ENCODE results near the gene SLC22A23. TPM values are rescaled to one million over a fixed set of nuclear protein-coding genes. Genes with fewer than 3 reads are reported as not detected.

Gene SLC22A23
- total RNA-seq, 2 experiments from 2014 or later: 1.3 to 1.4 TPM

- DNase-seq: no peak
- Mint-ChIP-seq H3K27ac (no peak overlapping the region), H3K4me3 (no peak overlapping the region), H3K9me3 (no peaks in the 10 kb centered on the region), H3K4me1 (ENCODE audit: low read depth) (no peaks in the 10 kb centered on the region), H3K27me3 (ENCODE audit: low read depth) (no peaks in the 10 kb centered on the region), H3K36me3 (ENCODE audit: low read depth) (no peaks in the 10 kb centered on the region)
- intact Hi-C loops (cut with micrococcal nuclease): no loop called here
- CTCF ChIA-PET: no interaction called here
Observed at GRCh38 chr6:3296537-3296936, 160.3 kb downstream of the SLC22A23 start.

DNA sequence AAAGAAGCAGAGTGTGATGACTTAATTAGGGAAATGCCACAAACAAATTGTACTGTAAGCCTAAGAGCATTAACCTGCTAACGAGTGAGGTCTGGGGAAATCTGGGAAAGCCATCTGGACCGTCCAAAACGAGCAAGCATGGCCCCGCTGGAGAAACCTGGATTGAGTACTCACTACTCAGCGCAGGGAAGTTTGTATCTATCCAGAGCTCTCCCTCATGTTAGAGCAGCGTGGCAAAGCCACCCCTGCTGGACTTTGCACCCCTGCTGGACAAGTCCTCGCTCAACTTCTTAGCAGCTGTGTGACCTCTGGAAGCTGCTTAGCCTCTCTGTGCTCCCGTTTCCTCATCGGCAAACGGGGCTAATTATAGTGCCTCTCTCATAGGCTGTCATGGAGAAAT, 160.8 kb downstream of the SLC22A23 start:
- no peak overlapping the region for H3K4me3 Mint-ChIP-seq
- CTCF ChIA-PET: interaction anchor here (0.6 kb wide), 1 partner anchor 242 kb away, joined by 3 read pairs; no protein-coding TSS in a partner anchor
- H3K27ac Mint-ChIP-seq: no peak overlapping the region
- no peaks in the 10 kb centered on the region for H3K9me3 Mint-ChIP-seq
- DNase-seq: no peak
- no peaks in the 10 kb centered on the region for H3K4me1 Mint-ChIP-seq (ENCODE audit: low read depth)
- intact Hi-C loops (cut with micrococcal nuclease): no loop called here
- H3K36me3 Mint-ChIP-seq (ENCODE audit: low read depth): no peaks in the 10 kb centered on the region
- H3K27me3 Mint-ChIP-seq (ENCODE audit: low read depth): no peaks in the 10 kb centered on the region

GRCh38 chr6:3294921-3295871, 161.7 kb downstream of the SLC22A23 start:
- Mint-ChIP-seq H3K27ac (no peak overlapping the region), H3K4me1 (ENCODE audit: low read depth) (no peaks in the 10 kb centered on the region), H3K9me3 (no peaks in the 10 kb centered on the region), H3K36me3 (ENCODE audit: low read depth) (no peaks in the 10 kb centered on the region), H3K4me3 (no peak overlapping the region), H3K27me3 (ENCODE audit: low read depth) (no peaks in the 10 kb centered on the region)
- CTCF ChIA-PET: interaction anchor here (0.6 kb wide), 1 partner anchor 241 kb away, joined by 3 read pairs; no protein-coding TSS in a partner anchor
- intact Hi-C loops (cut with micrococcal nuclease): no loop called here
- no peak for DNase-seq

DNA sequence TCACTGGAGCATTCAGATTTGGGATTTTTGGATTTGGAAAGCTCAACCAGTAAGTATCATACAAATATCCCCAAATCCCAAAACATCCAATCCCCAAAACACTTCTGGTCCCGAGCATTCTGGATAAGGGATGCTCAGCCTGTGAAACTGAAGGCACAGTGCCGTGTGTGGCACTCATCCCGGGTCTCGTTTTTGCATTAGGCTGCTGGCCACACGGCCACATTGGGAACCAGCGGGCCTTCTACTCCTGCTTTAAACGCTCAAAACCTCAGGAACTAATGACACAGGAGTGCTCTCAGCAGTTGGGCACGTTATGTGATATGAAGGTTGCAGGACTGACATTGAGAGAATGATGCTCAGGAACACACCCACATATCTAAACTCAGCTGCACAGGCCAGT, 162.5 kb downstream of the SLC22A23 start:
- DNase-seq: no peak
- intact Hi-C loops (cut with micrococcal nuclease): no loop called here
- H3K9me3 Mint-ChIP-seq: no peaks in the 10 kb centered on the region
- CTCF ChIA-PET: no interaction called here
- no peaks in the 10 kb centered on the region for H3K27me3 Mint-ChIP-seq (ENCODE audit: low read depth)
- H3K4me3 Mint-ChIP-seq: no peak overlapping the region
- no peak overlapping the region for H3K27ac Mint-ChIP-seq
- no peaks in the 10 kb centered on the region for H3K4me1 Mint-ChIP-seq (ENCODE audit: low read depth)
- no peaks in the 10 kb centered on the region for H3K36me3 Mint-ChIP-seq (ENCODE audit: low read depth)

DNA sequence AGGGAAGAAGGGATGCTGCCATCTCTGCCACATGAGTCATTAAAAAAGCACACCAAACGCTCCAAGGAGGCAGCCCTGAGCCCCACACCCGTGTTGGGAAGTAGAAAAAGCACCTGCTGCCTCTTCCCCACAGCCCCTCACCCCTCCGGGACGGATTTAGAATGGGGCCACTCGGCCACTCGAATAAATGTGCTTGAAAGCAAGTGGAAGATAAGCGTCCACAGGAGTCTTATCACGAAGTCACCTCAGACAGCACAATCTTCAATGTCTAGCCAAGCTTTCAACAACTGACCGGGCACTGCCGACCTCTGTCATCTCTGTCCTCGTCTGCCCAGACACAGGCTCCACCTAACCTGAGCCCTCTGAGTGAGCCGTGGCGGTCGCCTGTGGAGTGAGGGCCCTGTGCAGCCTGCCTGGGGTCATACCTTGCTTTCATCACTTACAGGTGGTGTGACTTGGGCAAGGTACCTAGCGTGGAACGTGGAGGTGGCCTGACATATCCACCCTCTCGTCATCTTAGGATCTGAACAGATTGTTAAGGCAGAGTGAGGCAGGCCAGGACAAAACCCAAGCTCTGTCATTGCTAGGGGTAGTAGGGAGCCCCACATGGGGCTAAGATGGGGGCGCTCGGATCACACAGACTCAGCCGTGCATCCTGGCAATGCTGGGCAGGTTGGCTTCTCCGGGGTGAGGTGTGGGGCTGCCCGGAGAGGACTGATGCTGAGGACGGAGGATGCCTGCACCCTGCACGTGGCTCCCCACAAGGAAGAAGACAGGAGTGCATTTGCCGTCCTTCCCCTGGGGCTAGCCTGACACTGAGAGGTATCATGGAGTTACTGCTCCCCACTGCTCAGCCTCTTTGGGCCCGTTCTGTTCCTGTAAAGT, 163.3 kb downstream of the SLC22A23 start:
- H3K36me3 Mint-ChIP-seq (ENCODE audit: low read depth): no peaks in the 10 kb centered on the region
- intact Hi-C loops (cut with micrococcal nuclease): no loop called here
- no peak overlapping the region for H3K27ac Mint-ChIP-seq
- H3K4me1 Mint-ChIP-seq (ENCODE audit: low read depth): no peaks in the 10 kb centered on the region
- DNase-seq: no peak
- no peaks in the 10 kb centered on the region for H3K27me3 Mint-ChIP-seq (ENCODE audit: low read depth)
- CTCF ChIA-PET: no interaction called here
- no peak overlapping the region for H3K4me3 Mint-ChIP-seq
- no peaks in the 10 kb centered on the region for H3K9me3 Mint-ChIP-seq

DNA sequence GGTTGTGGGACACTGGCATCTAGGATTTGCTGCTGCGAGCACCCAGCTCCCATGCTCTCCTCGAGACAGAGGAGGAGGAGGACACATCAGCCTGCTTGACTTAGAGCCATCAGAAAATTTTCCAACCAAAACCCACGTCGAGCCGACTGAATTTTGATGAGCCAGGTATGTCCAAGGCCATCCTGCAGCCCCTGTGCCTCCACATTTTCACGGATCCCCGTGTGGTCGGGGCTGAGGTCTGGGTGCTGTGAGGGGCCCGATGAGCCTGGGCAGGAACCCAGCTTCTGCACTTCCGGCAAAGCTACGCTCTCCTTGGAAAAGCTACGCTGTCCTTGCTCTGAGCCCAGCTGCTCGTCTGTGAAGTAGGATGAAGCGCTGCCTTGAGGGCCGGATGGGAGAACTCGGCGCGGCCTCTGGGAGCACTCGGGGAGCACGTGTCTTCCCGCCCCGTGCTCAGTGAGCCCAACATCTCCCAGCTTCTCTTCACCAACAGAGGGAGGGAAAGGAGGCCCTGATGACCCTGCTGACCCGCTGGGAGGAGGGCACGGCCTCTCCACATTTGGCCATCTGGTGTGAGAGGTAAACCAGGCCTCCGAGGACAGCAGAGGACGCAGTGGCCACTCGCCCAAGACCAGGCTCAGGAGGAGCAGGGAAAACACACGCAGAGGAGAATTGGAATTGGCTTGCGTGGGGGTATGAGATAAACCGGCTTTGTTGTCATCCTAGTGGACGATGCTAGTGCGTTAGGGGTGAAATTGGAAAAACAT, 164.2 kb downstream of the SLC22A23 start:
- CTCF ChIA-PET: interaction anchor here (1.5 kb wide), 1 partner anchor 13 kb away, joined by 4 read pairs; no protein-coding TSS in a partner anchor
- H3K36me3 Mint-ChIP-seq (ENCODE audit: low read depth): no peaks in the 10 kb centered on the region
- no peak overlapping the region for H3K27ac Mint-ChIP-seq
- H3K4me3 Mint-ChIP-seq: no peak overlapping the region
- no peak for DNase-seq
- H3K4me1 Mint-ChIP-seq (ENCODE audit: low read depth): no peaks in the 10 kb centered on the region
- intact Hi-C loops (cut with micrococcal nuclease): no loop called here
- no peaks in the 10 kb centered on the region for H3K27me3 Mint-ChIP-seq (ENCODE audit: low read depth)
- no peaks in the 10 kb centered on the region for H3K9me3 Mint-ChIP-seq

DNA sequence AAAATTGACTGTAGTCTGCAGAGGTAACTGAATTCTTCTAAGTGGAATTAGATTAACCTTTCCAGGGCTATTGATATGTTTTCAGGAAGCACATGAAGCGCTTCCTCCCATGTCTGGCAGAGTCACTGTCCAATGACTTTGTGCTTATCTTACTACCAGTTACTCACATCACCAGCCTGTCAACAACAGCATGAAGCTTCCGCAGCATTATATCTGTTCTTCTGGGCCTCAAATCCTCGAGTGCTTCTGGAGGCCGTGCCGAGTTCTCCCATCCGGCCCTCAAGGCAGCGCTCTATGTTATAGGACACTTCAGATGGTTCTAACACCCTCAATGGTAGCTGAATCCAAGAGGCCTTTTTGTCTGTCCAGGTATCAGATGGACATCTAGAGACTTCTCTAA, 164.9 kb downstream of the SLC22A23 start:
- no peak for DNase-seq
- Mint-ChIP-seq H3K36me3 (ENCODE audit: low read depth) (no peaks in the 10 kb centered on the region), H3K4me3 (no peak overlapping the region), H3K9me3 (no peaks in the 10 kb centered on the region), H3K4me1 (ENCODE audit: low read depth) (no peaks in the 10 kb centered on the region), H3K27ac (no peak overlapping the region), H3K27me3 (ENCODE audit: low read depth) (no peaks in the 10 kb centered on the region)
- intact Hi-C loops (cut with micrococcal nuclease): no loop called here
- CTCF ChIA-PET: interaction anchor here (0.6 to 1.5 kb wide), 2 partner anchors 12 to 63 kb away, joined by 3 to 4 read pairs; no protein-coding TSS in a partner anchor

DNA sequence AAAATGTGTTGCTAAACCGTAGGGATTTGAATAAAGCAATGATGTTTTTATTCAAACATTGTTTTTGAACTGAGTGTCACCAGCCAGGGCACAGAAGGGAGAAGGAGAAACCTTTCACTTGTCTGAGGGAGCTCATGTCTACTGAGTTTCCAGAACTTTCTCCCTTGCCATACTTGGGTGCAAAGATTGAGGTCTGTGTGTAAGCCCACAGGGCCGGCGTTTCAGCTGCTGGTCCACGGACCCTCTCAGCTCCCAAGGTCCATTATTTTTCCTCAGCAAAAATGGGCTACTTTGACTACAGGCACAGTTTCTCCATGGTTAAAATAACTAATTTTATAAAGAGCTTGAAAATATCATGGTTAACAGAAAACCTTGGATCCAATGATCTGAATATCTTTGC, 165.5 kb downstream of the SLC22A23 start:
- Mint-ChIP-seq H3K4me1 (ENCODE audit: low read depth) (no peaks in the 10 kb centered on the region), H3K27ac (no peak overlapping the region), H3K4me3 (no peak overlapping the region), H3K36me3 (ENCODE audit: low read depth) (no peaks in the 10 kb centered on the region), H3K27me3 (ENCODE audit: low read depth) (no peaks in the 10 kb centered on the region), H3K9me3 (no peaks in the 10 kb centered on the region)
- intact Hi-C loops (cut with micrococcal nuclease): no loop called here
- CTCF ChIA-PET: interaction anchor here (0.6 to 1.5 kb wide), 2 partner anchors 11 to 62 kb away, joined by 3 to 4 read pairs; no protein-coding TSS in a partner anchor
- no peak for DNase-seq

DNA sequence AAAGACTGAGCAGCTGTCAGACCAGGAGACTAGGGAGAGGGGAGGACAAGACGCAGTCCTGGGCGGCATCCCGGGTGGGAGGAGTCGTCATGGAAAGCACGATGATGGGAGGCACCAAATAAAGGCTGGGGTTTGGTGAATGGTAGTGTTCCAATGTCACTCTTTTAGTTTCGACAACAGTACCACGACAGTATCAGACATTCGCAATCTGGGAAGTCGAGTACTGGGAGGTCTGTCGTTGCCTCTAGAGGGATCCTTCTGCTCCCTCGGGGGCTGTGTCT, 166.0 kb downstream of the SLC22A23 start:
- H3K27me3 Mint-ChIP-seq (ENCODE audit: low read depth): no peaks in the 10 kb centered on the region
- no peak for DNase-seq
- CTCF ChIA-PET: interaction anchor here (1.5 kb wide), 1 partner anchor 11 kb away, joined by 4 read pairs; no protein-coding TSS in a partner anchor
- no peaks in the 10 kb centered on the region for H3K36me3 Mint-ChIP-seq (ENCODE audit: low read depth)
- intact Hi-C loops (cut with micrococcal nuclease): no loop called here
- no peaks in the 10 kb centered on the region for H3K4me1 Mint-ChIP-seq (ENCODE audit: low read depth)
- H3K27ac Mint-ChIP-seq: no peak overlapping the region
- H3K4me3 Mint-ChIP-seq: no peak overlapping the region
- no peaks in the 10 kb centered on the region for H3K9me3 Mint-ChIP-seq

DNA sequence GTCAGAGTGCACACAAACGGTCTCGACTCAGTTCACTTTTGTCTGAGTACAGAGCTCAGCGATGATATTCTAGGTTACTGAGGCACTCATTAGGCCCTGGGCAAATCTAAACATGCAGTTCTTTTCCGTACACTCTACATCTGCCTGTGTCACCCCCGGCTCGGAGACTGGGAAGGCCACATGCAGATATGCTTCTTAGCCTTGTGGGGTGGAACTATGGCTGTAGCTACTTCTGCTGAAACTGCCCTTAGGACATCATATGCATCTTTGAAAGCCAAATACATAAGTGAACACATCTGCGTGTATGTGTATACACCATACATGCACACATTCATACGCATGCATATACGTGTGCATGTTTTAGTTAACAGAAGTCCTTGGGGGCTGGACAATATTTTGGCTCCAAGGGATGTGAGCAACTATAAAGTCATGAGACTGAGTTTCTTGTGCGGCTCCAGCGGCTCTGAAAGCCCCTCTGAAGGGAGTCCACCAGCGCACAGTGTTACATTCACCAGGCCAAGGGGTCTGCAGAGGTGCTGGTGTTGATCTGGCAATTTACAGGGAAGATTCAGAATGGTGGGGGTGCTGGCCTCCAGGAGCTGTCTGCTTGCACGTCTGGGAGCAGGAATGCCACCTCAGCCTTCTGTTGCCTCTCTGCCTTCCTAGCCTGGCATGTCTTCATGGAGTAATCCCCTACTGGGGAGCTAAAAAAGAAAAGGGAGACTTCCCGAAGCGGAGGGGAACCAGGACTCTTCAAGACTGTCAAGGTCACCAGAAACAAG, 166.5 kb downstream of the SLC22A23 start:
- DNase-seq: no peak
- CTCF ChIA-PET: no interaction called here
- intact Hi-C loops (cut with micrococcal nuclease): no loop called here
- no peaks in the 10 kb centered on the region for H3K36me3 Mint-ChIP-seq (ENCODE audit: low read depth)
- no peak overlapping the region for H3K4me3 Mint-ChIP-seq
- no peaks in the 10 kb centered on the region for H3K9me3 Mint-ChIP-seq
- no peaks in the 10 kb centered on the region for H3K27me3 Mint-ChIP-seq (ENCODE audit: low read depth)
- no peaks in the 10 kb centered on the region for H3K4me1 Mint-ChIP-seq (ENCODE audit: low read depth)
- no peak overlapping the region for H3K27ac Mint-ChIP-seq

GRCh38 chr6:3289664-3290055, 167.2 kb downstream of the SLC22A23 start:
- intact Hi-C loops (cut with micrococcal nuclease): no loop called here
- CTCF ChIA-PET: no interaction called here
- Mint-ChIP-seq H3K27me3 (ENCODE audit: low read depth) (no peaks in the 10 kb centered on the region), H3K4me3 (no peak overlapping the region), H3K4me1 (ENCODE audit: low read depth) (no peaks in the 10 kb centered on the region), H3K27ac (no peak overlapping the region), H3K36me3 (ENCODE audit: low read depth) (no peaks in the 10 kb centered on the region), H3K9me3 (no peaks in the 10 kb centered on the region)
- DNase-seq: no peak
